ENCODE results near the gene CIAO1.

DNA sequence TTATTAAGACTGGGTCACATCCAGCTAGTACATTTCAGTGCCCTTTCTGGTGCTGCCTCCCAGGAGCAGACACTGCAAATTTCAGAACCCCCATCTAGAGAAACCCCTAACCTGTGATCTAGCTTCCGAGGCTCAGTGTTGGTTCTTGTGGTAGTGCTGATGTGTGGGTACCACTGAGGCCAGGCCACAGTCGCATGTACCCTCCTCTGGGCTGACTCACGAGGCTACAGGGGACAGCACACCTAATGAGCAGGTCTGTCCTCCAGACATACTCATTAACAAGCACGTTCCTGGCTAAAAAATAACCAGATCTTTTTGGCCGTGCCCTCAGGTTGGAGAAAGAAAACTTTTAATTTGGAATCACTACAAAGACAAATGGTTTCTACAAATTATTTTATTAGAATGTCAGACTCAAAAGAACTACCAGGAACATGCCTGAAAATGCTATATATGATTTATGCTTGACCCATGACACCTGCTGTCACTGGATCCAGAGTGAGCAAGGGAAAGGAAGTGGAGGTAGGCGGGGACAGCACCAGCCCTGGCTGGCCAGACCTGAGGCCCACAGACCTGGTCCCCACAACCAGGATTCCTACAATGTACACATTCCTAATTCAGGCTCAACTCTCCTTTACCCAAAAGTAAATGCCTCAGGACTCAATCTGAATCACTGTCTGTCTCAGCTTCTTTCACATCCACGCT lies 8.5 kb downstream of the CIAO1 start:
- TF ChIP-seq EZH2 (IDR thresholded peaks at IDR 0.05; ENCODE audit: insufficient read depth, low read length): no peak
- TF ChIP-seq, protein P1, sequence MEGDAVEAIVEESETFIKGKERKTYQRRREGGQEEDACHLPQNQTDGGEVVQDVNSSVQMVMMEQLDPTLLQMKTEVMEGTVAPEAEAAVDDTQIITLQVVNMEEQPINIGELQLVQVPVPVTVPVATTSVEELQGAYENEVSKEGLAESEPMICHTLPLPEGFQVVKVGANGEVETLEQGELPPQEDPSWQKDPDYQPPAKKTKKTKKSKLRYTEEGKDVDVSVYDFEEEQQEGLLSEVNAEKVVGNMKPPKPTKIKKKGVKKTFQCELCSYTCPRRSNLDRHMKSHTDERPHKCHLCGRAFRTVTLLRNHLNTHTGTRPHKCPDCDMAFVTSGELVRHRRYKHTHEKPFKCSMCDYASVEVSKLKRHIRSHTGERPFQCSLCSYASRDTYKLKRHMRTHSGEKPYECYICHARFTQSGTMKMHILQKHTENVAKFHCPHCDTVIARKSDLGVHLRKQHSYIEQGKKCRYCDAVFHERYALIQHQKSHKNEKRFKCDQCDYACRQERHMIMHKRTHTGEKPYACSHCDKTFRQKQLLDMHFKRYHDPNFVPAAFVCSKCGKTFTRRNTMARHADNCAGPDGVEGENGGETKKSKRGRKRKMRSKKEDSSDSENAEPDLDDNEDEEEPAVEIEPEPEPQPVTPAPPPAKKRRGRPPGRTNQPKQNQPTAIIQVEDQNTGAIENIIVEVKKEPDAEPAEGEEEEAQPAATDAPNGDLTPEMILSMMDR (IDR thresholded peaks at IDR 0.05; ENCODE audit: insufficient read depth, low read depth, low read length): no peak

All from astrocyte (in vitro differentiated cells and primary cell).